HG02798 (cell line): ENCODE measurements around the gene PPP2R2C.
A peak's percentile ranks its signal among the peaks of the same experiment; 100 is the strongest.

Experiments
- ATAC-seq: cut with Tn5 transposase; IDR thresholded peaks from one replicate; pipeline ENCODE4 v1.9.1; 2021; ENCODE audit warnings: mild to moderate bottlenecking; ENCODE audit not compliant: unreplicated experiment, poor library complexity

The PPP2R2C gene

DNA sequence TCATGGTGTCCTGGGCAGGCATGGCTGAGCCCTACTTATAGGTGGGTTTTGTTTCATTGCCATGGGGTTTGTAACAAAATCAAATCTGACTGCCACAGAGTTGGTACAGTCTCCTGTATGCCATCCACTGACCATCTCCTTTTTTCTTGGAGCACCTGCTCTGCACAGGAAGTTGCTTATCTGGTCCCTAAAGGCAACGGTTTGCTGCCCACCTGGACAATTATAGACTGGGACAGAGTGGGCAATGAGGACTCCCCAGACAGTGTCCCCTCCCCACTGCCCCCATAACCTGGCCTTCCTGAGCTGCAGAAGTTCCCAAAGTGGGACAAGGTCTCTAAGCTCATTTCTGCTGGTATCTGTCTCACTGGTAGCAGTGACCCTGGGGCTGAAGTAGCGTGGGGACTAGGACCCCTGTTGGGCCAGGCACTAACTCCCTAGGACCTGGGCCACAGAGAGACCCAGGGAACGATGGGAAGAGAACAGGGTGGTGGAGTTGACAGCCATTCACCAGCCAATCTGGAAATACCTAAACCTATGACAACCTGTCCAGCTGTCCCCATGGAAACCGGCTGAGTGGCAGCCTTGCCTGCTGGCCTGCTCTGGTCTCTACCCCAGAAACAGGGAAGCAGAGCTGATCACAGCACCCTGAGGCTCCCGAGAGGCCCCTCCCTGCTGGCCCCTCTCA, 138.1 kb downstream of the PPP2R2C start:
- ATAC-seq, result no peak

DNA sequence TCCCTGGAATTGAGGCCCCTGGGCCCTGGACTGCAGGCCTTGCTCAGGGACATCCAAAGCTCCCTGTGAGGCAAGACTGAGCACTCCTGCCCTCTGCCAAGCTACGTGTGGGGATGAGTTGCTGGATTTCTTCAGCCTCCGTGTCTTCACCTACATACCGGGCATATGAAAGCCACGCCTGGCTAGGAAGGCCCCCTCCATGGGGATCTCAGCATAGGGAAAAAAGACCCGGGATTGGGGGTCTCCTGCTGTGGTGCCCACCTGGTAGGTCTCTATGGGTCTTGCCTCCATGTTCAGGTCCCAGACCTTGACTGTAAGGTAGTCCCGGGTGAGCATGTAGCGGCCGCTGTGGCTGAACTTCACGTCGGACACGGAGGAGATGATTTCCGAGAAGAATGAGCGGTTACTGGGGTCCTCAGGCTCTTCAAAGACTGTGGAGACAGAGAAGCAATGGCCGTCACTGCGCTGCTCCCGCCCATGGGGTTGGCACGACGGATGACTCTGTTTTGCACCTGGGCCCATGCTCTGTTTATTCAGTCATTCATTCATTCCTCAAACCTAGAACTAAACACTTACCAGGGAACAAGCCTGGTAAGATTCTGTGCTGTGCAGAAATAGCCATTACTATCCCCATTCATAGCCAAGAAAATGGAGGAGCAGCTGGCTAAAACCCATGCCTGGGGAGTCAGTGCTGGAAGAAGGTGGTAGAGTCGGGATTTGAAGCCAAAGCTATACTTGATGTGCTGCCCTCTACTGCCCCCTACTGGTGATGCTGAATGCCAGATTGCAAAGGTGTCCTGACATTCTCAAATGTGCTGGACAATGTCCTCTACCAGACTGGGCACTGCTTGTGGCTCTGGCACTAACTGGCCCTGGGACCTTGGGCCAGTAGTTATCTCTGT, 138.9 kb downstream of the PPP2R2C start:
- no peak for ATAC-seq

DNA sequence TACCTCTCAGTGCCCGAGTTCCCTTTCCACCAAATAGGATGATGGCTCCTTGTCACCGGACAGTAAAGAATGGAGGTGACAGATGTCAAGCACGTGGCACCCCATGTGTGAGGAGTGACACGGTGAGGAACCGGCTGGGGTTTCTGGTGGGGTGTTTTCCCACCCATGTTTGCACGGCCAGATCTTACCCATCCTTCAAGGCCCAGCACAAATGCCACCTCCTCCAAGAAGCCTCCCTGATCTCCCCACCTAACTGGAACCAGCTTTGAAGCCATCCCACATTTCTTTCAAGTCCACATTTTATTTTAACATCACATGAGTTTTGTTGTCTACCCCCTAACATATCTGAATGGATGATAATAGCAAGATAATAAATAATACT, 139.8 kb downstream of the PPP2R2C start:
- no peak for ATAC-seq

DNA sequence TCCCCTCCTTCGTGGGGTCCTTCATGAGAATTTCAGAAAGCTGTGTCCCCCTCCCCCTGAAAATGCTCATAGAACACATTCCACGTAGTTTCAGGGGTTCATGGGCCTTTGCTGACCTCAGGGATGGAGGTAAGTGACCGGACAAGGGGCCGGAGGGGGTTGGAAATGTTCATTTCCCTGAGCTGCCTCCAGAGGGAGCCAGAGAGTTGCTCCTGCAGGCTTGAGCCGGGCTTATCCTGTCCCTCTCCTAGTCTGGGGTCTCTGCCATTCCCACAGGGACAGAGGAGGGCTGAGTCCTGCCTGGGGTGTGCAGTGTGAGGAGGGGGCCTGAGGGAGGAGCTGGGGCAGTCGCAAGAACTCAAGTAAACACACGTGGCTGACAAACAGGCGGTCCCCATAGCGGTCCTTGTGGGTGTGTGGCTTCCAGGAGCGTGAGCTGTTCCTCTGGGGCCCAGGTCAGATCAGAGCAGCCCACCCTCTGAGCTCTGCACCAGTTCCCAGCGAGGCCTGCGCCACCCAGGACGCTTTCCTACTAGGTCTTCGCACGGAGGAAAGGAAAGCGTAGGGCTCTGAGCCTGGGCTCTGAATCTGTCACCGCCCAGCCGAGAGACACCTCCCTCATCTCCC, 140.3 kb downstream of the PPP2R2C start:
- ATAC-seq, result no peak

DNA sequence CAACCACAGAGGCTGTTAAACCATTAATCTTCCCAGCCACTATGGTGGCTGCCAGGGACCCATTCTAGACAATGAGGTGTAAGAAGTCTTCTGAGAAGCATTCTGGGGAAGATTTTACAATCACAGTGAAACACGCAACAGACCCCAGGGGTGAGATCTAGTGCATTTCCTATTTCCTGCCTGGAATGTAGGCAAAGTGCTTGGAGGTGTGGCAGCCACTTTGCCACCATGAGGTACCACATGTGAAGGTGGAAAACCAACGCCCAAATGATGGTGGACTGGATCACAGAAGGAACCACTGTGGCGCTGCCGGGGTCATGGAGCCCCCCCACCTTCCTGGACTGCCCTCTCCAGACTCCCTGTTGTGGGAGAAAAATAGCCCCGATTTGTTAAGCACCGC, 140.9 kb downstream of the PPP2R2C start:
- no peak for ATAC-seq

DNA sequence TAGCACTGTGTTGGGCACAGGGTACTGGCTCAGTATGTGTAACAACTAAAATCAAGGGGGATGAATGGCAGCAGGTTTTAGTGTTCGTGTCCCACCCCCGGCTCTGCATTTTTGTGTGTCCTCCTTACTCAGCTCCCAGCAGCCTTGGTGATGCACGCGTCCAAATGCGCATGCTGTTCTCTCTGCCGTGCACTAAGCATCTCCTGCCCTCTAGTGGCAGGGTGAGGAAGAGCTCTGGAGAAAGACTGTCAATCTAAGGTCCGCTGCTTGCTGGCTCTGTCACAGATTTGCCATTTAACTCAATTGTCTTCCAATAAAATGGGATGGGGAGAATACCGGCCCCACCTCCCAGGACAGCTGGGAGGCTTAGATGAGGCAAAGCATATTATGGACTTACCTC, 141.4 kb downstream of the PPP2R2C start:
- ATAC-seq, result no peak

DNA sequence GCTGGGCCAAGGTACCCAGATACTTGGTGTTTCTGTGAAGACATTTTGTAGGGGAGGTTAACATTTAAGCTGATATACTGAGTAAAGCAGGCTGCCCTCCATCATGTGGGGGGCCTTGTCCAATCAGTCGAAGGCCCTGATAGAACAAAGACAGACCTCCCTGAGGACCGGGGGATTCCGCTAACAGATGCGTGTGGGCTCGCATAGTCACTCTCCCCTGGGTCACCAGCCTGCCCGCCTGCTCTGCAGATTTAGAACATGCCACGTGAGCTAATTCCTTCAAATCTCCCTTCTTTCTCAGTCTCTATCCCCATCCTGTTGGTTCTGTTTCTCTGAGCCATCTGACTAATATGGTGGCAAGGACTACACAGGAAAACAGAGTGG, 142.0 kb downstream of the PPP2R2C start:
- ATAC-seq, result no peak

DNA sequence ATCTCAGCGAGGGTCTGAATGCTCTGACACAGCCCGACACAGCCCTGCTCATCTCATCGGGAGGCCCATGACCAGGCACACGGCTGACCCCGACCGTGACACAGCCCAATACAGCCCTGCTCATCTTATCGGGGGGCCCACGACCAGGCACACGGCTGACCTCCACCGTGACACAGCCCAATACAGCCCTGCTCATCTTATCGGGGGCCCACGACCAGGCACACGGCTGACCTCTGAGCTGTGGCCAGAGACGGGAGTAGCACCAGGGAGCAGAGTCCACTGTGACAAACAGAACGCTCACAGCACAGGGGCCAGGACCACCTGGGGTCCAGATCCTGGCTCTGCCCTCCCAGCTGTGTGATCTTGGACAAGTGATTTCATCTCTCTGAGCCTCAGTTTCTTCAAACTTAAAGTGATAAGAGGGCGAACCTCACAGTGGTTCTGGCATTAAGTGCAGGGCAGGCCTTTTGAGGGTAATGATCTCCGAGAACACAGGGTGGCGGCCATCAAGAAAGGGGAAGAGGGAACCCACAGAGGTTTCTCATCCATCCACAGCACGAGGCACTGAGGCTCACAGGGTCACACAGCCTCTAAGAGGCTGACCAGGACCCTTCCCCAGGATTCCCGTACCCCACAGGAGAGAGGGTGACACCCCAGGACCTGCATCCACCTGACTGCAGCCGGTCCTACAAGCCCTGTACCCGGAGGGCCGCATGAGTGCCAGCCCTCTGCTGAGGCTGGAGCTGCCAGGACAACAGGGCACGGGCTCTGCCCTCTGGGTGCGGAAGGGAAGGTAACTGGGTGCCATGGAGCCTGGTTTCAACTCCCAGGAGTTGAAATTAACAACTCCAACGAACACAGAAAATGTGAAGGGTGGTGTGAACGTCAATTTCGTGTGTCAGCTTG, 142.7 kb downstream of the PPP2R2C start:
- no peak for ATAC-seq

DNA sequence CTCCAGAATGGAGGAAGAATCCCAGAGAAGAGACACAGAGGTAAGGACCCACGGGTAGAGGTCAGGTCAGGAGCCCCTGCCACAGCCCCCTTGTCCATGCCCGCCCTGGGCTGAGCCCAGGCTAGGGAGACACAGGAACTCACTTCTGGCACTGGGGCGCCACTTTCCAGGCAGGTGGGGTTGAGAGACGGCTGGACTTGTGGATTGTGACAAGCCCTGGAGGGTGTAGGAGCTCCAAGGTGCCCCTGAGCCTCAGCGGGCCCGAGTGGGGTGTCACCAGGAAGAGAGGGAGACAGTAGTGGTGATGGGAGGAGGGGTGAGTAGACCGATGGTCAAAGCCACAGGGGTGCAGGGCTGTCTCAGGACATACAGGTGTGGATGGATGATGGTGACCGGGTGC, 143.9 kb downstream of the PPP2R2C start:
- ATAC-seq, result no peak

DNA sequence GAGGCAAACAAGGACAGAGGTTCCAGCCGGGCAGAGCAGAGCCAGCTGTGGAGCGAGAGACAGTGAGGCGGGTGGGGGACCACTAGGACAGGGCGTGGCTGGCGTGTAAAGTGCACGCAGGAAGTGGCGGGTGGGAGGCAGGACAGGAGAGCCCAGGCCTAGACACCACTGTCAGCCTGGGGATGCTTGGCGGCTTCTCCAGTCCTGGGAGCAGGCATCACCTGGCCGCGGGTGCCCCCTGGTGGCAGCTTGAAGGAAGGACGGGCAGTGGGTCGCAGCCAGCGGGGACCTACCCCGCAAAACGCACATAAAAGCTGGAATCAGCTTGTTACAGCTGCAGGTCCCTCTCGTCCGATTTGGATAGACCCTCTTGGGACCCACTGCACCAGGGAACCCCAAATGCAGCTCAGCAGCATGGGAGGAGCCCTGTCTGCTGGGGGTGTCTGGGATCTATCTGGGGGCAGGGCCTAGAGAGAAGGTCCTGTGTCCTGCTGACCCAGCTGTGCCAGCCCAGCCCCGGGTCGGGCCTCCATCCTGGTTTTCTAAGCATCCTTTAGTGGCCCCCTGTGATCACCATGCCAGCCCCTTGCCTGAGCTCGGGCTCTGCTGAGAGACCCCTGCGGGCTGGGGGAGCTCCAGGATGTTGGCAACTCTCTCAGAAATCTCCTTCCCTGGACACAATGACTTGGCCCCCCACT, 145.0 kb downstream of the PPP2R2C start:
- peak; percentile 68 for ATAC-seq

DNA sequence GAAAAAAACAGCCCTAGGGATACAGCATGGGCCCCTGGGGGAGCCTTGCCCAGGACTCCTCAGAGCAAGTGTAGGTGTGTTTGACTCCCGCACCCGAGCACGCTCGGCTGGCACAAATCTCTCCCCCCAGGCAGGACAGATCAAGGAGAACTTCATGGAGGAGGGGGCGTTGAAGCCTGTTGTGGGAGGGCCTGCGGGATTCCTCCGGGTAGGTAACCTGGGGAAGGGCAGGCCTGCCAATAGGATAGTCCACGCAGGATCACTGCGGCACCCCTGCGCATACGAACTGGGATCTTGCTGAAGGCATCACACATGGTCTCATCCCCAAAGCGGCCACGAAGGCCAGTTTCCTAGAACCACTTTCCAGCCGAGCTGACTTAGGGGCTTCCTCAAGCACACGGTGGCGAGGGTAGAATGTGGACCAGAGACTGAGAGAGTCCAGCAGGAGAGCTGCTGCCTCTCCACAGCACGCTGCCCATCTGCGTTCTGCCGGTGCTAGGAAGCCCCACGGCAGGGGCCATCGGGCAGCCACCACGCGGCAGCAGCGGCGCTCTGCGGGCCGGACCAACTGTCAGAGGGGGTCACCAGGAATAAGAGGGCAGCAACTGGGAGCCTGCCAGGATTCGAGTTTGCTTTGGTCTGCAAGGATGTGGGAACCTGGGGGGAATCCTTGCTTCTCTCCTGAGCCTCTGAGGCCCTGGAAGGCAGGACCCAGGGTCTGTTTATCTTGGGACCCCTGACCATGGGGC, 145.9 kb downstream of the PPP2R2C start:
- no peak for ATAC-seq

DNA sequence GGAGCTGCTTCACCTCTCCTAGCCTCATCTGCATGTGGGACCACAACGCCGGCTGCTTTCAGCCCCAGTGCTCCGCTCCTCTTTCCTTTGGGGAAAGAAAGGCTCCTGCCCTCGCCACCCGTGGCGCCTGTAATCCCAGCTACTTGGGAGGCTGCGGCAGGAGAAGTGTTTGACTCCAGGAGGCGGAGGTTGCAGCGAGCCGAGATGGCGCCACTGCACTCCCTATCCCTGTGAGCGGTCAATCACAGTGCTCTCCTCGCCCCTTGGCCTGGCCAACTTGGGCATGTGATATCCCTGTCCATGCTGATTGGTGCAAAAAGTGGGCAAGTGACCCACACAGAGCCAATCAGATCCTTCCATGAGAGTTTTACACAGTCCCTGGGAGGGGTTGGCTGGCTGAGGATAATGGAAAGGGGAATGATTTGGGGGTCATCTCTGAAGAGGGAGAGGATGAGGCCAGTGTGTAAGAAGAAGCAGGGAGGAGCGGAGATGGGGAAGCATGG, 146.6 kb downstream of the PPP2R2C start:
- ATAC-seq, result no peak

DNA sequence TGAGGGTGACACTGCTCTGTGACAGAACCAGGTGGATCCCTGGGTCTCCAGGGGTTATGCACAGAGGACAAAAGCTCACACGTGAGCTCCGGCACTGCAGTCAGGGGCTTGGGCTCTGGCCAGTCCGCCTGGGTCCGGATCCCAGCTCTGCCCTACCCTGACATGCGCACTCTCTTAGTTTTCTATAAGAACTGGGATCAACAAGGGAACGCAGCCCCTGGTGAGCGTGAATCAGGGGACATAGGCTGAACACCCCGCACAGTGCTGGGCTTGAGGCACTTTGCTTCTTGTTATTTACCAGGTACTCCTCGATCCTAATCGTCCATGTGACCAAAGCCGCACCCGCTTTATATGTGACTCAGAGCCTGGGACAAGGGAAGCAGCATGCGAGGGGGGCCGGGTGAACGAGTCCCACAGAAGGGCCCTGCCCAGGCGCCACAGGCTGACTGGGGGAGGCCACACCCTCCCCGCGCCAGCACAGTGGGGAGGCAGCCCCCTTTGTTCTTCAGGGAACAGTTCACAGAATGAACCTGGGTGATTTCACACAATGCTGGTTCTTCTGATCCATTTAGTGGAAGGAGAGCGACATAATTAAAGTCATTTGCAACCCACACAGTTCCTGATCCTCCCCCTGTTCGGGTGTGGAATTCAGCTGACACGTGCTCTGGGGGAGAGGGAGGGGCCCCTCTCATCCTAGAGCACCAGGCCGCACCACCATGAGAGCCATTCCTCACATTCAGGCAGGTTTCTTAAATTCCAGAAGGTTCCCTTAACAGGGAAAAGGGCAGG, 147.2 kb downstream of the PPP2R2C start:
- no peak for ATAC-seq

DNA sequence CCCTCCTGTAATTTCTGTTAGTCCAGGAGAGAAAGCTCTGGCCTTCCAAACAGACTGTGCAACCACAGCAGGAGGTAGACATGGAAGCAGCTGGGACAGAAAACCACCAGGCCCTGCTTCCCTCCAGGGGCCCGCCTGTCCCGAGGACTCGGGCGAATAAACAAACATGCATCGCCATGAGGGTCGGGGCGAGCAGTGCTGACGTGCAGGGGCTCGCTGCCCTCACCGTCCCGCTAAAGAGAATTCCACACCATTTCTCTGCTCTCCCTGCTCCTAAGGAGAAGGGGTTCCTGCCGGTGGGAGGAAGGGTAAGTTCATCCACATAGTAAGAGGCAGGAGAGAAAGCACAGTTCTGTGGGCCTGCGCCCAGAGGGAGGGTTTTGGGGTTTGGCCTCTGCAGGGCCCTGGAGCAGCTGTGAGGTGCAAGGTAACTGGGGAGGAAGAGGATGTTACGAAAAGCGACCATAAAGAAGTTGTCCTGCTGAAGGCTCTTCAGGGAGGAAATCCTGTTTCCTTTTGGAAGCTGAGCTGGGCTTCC, 147.9 kb downstream of the PPP2R2C start:
- no peak for ATAC-seq

DNA sequence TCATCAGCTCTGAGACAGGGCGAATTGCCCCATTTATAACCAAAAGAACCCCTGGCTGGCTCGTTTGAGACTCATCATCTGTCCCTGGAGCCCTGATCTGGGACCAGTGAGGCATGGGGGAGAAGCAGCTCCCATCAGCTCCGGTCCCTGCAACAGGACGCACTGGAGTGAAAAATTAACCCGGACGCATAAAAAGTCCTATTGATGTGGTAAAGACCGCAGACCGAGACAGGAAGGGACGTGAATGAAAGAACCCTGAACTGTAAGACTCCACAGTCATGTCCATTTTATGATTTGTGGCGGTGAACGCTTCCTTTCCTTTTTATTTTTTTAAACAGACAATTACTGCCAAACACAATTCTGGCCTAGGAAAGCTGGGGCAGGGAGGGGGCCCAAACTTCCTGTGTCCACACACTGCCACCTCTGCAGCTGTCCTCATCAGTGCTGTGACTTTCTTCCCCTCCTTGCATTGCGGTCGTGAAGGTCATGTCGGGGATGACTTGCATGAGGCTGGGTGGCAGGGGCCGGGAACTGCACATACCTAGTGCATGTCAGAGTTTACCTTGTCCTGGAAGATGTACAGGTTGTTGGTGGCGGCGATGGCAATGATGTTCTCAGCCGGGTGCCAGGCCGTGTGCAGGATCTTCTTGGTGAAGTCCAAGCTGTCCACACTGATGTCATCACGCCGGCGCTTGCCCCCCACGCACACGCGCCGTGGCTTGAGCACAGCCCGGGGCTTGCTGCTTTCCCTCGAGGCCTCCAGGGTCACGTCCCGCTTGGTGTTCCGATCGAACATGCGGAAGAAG, 149.4 kb downstream of the PPP2R2C start:
- no peak for ATAC-seq

DNA sequence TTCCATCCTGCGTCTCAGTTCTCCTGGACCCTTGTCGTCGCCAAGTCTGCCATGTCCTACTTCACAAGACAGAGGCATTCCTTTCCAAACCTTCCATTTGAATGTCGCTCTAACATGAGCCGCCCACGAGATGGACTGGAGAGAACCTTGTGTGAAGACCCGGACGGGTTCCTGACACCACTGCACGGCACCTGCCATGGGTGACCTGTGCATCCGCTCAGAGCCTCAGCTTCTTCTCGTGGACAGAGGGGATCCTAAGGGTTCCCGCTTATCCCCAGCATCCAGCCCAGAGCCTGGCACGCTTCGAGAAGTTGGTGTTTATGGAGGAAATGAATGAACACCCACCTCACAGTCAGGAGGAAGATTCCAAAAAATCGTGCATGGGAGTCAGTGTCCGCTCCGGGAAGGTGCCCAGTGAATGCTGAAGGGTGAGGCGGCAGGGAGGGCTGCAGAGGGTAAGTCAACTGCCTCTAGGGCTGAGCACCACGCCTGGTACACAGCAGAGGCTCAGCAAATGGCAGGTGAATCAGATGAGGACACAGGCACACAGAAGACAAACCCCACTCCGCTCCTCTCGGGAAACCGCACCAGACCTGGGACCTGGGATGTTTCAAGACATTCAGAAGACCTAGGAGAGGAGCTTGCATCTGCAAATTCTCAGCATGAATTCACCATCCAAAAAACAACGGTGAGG, 150.2 kb downstream of the PPP2R2C start:
- no peak for ATAC-seq
